T-cell (primary cell): ENCODE data around the gene PLXNA1. TPM values are rescaled to one million over a fixed set of nuclear protein-coding genes. Genes with fewer than 3 reads are reported as not detected.

Experiments used
- ATAC-seq, 4 experiments: fragments of 200-7000 bp in 3 of 4; fragments of 150-1000 bp in 1 of 4; cut with Tn5 transposase; replicated peaks in 1 of 4; 1 replicate in 3 of 4; 2 replicates in 1 of 4; pipeline ENCODE4 v1.10.0; 2021; ENCODE audit warnings: moderate library complexity in 3 of 4, mild to moderate bottlenecking in 2 of 4, moderate number of reproducible peaks in 1 of 4
- CTCF ChIA-PET, 2 donors: fragments of 300-600 bp; sonication (Branson Sonifier 250); formaldehyde crosslinking; loops; one replicate each; lab custom pipeline; 2022; ENCODE audit warnings: antibody characterized with exemption in 2 of 2; lab: Charles Lee
- POLR2A ChIA-PET, 2 donors: fragments of 300-600 bp; sonication (Branson Sonifier 250); formaldehyde crosslinking; loops; one replicate each; lab custom pipeline; 2022; ENCODE audit warnings: antibody characterized with exemption in 2 of 2; lab: Charles Lee
- DNase-seq, 35 experiments: peaks; one replicate each; pipeline versions ENCODE4 v3.0.0 to v3.0.0-alpha.2; 2013 to 2023
- H3K27ac ChIP-seq: one replicate; pipeline ENCODE4 v1.5.1; 2013; ENCODE audit warnings: low read length
- H3K27me3 ChIP-seq, 2 experiments: replicated peaks in 1 of 2; 1 replicate in 1 of 2; 2 replicates in 1 of 2; pipeline versions ENCODE4 v1.6.1 to v1.7.0; 2013; ENCODE audit warnings: low read length in 1 of 2, mixed read lengths in 1 of 2; ENCODE audit not compliant: control insufficient read depth in 2 of 2, insufficient read depth in 2 of 2; ENCODE audit errors: extremely low read depth in 1 of 2
- H3K36me3 ChIP-seq, 2 donors: 1 replicate in 1 of 2; 2 replicates in 1 of 2; pipeline versions ENCODE4 v1.6.1 to v1.7.0; 2013; ENCODE audit warnings: low read length in 1 of 2; ENCODE audit not compliant: control insufficient read depth in 2 of 2, insufficient read depth in 1 of 2; ENCODE audit errors: extremely low read depth in 1 of 2
- H3K4me1 ChIP-seq, 2 experiments: 1 replicate in 1 of 2; 2 replicates in 1 of 2; pipeline versions ENCODE4 v1.6.1 to v1.7.0; 2013; ENCODE audit warnings: low read length in 2 of 2, mixed read lengths in 1 of 2; ENCODE audit not compliant: insufficient read depth in 2 of 2, control insufficient read depth in 1 of 2; ENCODE audit errors: extremely low read depth in 1 of 2
- H3K4me3 ChIP-seq, 2 donors: 1 replicate in 1 of 2; 2 replicates in 1 of 2; pipeline versions ENCODE4 v1.5.1 to v1.7.0; 2013; ENCODE audit warnings: mild to moderate bottlenecking in 2 of 2, low read length in 1 of 2, moderate library complexity in 1 of 2; ENCODE audit not compliant: control insufficient read depth in 1 of 2; ENCODE audit errors: extremely low read depth in 1 of 2
- H3K9me3 ChIP-seq: 2 replicates; pipeline ENCODE4 v1.7.0; 2013
- H3K27ac Mint-ChIP-seq, 2 donors: one replicate each; pipeline ENCODE4 v1.8.0; 2020 to 2021; ENCODE audit warnings: mild to moderate bottlenecking in 2 of 2, mixed read lengths in 2 of 2
- H3K27me3 Mint-ChIP-seq, 2 donors: one replicate each; pipeline ENCODE4 v1.8.0; 2021 to 2022; ENCODE audit warnings: mixed read lengths in 2 of 2
- H3K36me3 Mint-ChIP-seq: one replicate; pipeline ENCODE4 v1.8.0; 2021; ENCODE audit warnings: mixed read lengths
- H3K4me1 Mint-ChIP-seq, 3 donors: one replicate each; pipeline ENCODE4 v1.8.0; 2020 to 2022; ENCODE audit warnings: mixed read lengths in 3 of 3, mild to moderate bottlenecking in 1 of 3
- H3K4me3 Mint-ChIP-seq, 3 donors: one replicate each; pipeline ENCODE4 v1.8.0; 2020 to 2022; ENCODE audit warnings: mild to moderate bottlenecking in 3 of 3, mixed read lengths in 3 of 3, moderate library complexity in 3 of 3
- H3K9me3 Mint-ChIP-seq, 3 donors: one replicate each; pipeline ENCODE4 v1.8.0; 2020 to 2022; ENCODE audit warnings: mixed read lengths in 3 of 3
- WGBS: methylation state at CpG from one replicate; pipeline ENCODE4 v1.1.5; 2013; ENCODE audit warnings: missing lambda C conversion rate; ENCODE audit not compliant: insufficient coverage; 5-methylcytosine and 5-hydroxymethylcytosine counted together
- total RNA-seq, 35 experiments: library from RNA in 6 of 35; stranded (reverse) in 6 of 35; fragments of 120-200 nt in 1 of 35; gene quantifications; one replicate each; pipeline versions ENCODE4 v1.2.1 to v1.2.4 and lab custom pipeline; 2013 to 2026

Gene PLXNA1
- total RNA-seq, 5 donors from 2014 or later (not counting 1 experiment from before 2014, with no cell fraction given): 10.9 to 16.9 (median 16.0) TPM

DNA sequence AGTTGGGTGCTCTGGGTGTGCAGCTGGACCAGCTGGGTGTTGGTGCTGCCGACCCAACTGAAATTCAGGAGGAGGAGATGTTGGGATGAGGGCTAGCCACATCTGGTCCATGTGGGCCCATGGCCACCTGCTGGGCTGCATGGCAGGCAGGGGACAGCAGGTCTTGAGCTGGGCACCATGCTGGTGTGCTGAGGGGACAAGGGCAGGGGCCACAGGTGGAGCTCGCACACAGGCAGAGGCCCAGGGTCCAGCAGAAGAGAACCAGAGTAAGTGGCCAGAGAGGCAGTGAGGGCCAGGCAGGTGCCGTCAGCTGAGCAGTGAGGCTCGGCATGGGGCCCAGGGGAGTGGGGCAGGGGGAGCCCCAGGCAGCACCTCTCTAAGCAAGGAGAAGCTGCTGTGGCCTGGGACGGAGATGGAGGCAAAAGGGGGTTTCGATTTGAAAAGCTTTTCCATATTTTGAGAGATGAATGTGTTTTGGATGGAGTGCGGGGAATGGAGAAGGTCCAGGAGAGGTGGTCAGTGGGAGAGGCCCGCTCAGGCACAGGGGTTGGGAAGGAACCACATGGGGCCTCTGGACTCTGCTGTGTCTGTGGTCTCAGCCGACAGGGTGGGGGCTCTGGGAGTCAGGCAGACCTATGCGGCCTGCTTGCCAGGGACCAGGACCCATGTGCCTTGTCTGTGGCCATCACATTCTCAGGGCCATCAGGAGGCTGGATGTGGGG lies 30.5 kb upstream of the PLXNA1 start:
- no peaks in the 10 kb centered on the region for H3K9me3 ChIP-seq
- ChIA-PET POLR2A (interaction anchor here in 1 of 2 donors (0.6 kb wide), 1 partner anchor 1112 kb away, joined by 3 read pairs; no protein-coding TSS in a partner anchor), CTCF (no interaction called here)
- ATAC-seq: no peak
- no peaks in the 10 kb centered on the region for H3K36me3 ChIP-seq
- no peak overlapping the region for H3K4me3 Mint-ChIP-seq
- no peaks in the 10 kb centered on the region for H3K9me3 Mint-ChIP-seq
- no peak overlapping the region for H3K27ac Mint-ChIP-seq
- H3K4me1 Mint-ChIP-seq: peaks cover 0 to 2% (median under 1%) of the 10 kb centered on the region in 3 donors
- no peaks in the 10 kb centered on the region for H3K4me1 ChIP-seq
- no peak overlapping the region for H3K4me3 ChIP-seq
- H3K36me3 Mint-ChIP-seq: peaks cover 15% of the 10 kb centered on the region
- H3K27me3 Mint-ChIP-seq: no peaks in the 10 kb centered on the region
- DNase-seq: no peak
- no peaks in the 10 kb centered on the region for H3K27me3 ChIP-seq
- WGBS: 95% methylated on average over 10 of the region's 10 CpGs
- H3K27ac ChIP-seq: no peak overlapping the region

DNA sequence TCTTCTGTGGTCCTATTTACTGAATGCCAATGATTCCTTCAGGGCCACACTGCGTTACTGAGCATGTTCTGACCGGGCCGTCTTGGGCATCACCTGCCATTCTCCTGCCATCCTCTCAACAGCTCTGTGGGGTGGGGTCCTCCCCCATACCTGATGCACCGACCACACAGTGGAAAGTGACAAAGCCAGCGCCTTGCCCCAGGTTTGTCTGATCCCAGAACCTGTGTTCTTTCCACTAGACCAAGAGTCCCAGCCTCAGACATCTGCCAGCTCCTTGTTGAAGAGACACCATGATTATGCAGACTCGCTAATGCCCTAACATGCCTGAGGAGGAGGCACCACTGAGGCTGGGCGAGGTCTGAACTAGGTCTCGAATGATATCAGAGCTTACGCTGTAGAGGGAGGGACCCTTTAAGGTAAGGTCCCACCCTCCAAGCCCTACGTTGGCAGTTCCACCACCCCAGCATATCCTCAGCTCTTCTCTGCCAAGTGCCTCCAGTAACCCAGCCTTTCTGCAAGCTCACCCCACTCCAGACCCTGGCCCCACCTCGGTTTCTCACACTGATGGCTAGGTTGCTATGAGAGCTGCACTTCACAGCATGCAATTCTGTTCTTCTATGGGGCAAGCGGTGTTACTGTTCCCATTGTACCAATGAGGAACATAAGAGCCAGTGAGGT lies 29.8 kb upstream of the PLXNA1 start:
- no peak for DNase-seq
- Histone ChIP-seq H3K27ac (no peak overlapping the region), H3K4me1 (no peaks in the 10 kb centered on the region), H3K36me3 (no peaks in the 10 kb centered on the region), H3K9me3 (no peaks in the 10 kb centered on the region), H3K27me3 (no peaks in the 10 kb centered on the region), H3K4me3 (no peak overlapping the region)
- 97% methylated on average over 8 of the region's 12 CpGs for WGBS
- ChIA-PET POLR2A (no interaction called here), CTCF (no interaction called here)
- H3K27ac Mint-ChIP-seq: no peak overlapping the region
- H3K4me3 Mint-ChIP-seq: no peak overlapping the region
- H3K36me3 Mint-ChIP-seq: peaks cover 17% of the 10 kb centered on the region
- no peaks in the 10 kb centered on the region for H3K27me3 Mint-ChIP-seq
- H3K9me3 Mint-ChIP-seq: no peaks in the 10 kb centered on the region
- no peak for ATAC-seq
- no peaks in the 10 kb centered on the region for H3K4me1 Mint-ChIP-seq

DNA sequence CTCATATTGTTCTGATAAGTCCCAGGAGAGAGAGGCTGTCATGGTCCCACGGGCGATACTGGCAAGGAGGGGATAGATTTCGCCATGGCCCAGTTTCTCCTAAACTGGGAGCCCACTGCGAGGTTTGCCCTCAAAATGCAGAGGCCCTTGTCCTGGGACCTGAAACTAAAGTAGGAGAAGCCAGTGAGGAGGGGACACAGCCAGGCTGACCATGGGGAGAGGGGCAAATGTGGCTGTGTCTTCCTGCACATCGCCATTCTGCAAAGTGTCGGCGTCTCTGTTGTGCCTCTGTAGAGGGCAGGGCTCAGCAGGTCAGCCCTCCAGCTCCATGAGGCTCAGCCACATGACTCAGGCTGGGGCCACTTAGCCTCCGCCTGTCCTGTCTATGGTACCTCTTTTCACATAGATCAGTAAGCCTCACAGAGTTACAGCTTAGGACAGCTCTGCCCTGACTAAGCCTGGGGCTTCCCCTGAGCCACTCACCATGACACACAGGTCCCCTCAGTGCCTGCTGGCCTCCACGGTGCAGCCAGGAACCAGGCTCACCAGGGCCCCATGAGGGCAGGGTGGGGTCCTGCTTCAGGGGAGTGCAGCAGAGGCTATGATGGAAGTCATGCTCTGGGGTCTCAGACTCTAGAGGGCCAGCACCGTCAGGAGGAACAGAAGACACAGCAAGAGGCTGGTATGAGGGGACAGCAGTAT lies 28.6 kb upstream of the PLXNA1 start:
- peaks cover 13% of the 10 kb centered on the region for H3K36me3 Mint-ChIP-seq
- no peaks in the 10 kb centered on the region for H3K4me1 ChIP-seq
- no peaks in the 10 kb centered on the region for H3K27me3 Mint-ChIP-seq
- H3K27ac Mint-ChIP-seq: no peak overlapping the region
- no peak overlapping the region for H3K4me3 Mint-ChIP-seq
- no peak overlapping the region for H3K4me3 ChIP-seq
- ChIA-PET CTCF (no interaction called here), POLR2A (no interaction called here)
- ATAC-seq (peak in 1 of 4 experiments; percentile 32), DNase-seq (no peak)
- no peaks in the 10 kb centered on the region for H3K4me1 Mint-ChIP-seq
- H3K27ac ChIP-seq: no peak overlapping the region
- H3K36me3 ChIP-seq: no peaks in the 10 kb centered on the region
- H3K27me3 ChIP-seq: no peaks in the 10 kb centered on the region
- no peaks in the 10 kb centered on the region for H3K9me3 Mint-ChIP-seq
- 95% methylated on average over 10 of the region's 10 CpGs for WGBS
- no peaks in the 10 kb centered on the region for H3K9me3 ChIP-seq

DNA sequence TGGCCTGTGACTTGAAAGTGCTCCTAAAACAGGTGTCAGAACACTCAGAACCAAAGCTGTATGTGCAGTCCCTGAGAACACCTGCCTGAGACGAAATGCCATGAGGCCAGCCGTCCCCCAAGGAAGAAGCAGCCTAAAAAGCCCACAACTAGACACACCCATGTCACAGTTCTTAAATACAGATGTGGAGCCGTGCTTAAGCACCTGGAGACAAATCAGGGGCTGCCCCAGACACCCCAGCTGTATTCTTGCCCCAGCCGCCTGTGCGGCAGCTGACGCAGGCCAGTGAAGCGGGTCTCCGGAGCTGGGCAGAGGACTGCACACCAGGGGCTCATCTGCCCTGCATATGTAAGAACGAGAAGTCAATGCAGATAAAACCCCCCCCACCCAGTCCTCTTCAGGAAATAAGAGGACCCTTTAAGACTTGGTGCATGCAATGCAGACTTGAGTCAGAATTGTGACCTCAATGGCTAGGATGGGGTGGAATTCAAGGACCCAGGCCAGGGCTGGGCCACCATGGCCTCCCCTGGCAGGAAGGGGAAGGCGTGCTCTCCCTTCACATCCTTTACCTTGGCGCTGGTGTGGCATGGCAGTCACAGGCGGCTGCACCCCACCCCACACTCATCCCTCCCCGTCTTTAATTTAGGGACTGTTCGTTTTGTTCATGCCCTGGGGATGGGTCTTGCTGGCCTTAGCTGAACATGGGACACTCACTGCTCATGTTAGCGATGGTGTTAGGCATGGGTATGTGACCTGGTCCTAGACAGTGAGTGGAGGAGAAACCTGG lies 27.7 kb upstream of the PLXNA1 start:
- ATAC-seq (no peak), DNase-seq (no peak)
- Histone ChIP-seq H3K27ac (no peak overlapping the region), H3K9me3 (no peaks in the 10 kb centered on the region), H3K4me1 (no peaks in the 10 kb centered on the region), H3K4me3 (no peak overlapping the region), H3K27me3 (no peaks in the 10 kb centered on the region), H3K36me3 (no peaks in the 10 kb centered on the region)
- no peaks in the 10 kb centered on the region for H3K9me3 Mint-ChIP-seq
- H3K36me3 Mint-ChIP-seq: peaks cover 16% of the 10 kb centered on the region
- no peak overlapping the region for H3K4me3 Mint-ChIP-seq
- no peaks in the 10 kb centered on the region for H3K4me1 Mint-ChIP-seq
- ChIA-PET CTCF (no interaction called here), POLR2A (no interaction called here)
- H3K27me3 Mint-ChIP-seq: no peaks in the 10 kb centered on the region
- 82% methylated on average over 7 of the region's 15 CpGs for WGBS
- no peak overlapping the region for H3K27ac Mint-ChIP-seq

DNA sequence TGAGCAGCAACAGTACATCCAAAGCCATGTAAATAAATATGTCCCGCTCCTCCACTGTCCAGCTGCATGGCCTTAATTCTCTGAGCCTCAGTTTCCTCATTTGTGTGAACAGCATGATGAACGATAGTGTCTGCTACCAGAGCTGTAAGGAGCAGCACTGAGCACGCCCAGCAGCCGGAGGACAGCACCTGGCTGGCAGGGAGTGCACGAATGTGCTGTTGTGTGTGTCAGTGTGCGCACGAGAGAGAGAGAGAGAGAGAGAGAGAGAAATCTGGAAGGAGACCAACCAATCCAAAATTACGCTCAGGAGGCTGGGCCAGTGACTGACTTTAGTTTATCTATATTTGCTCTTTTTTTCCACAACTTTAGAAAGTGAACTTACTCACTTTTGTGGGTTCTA lies 26.6 kb upstream of the PLXNA1 start:
- CTCF ChIA-PET: no interaction called here

More for the DNA sequence above, 26.6 kb upstream of the PLXNA1 start:
- DNase-seq: no peak
- whole genome bisulfite sequencing: 82% methylated on average over 7 of the region's 8 CpGs
- Mint-ChIP-seq H3K27ac (no peak overlapping the region), H3K4me1 (no peaks in the 10 kb centered on the region), H3K36me3 (peaks cover 21% of the 10 kb centered on the region), H3K9me3 (no peaks in the 10 kb centered on the region), H3K27me3 (no peaks in the 10 kb centered on the region), H3K4me3 (no peak overlapping the region)
- no peaks in the 10 kb centered on the region for H3K36me3 ChIP-seq
- H3K9me3 ChIP-seq: no peaks in the 10 kb centered on the region
- ATAC-seq: no peak
- H3K4me1 ChIP-seq: no peaks in the 10 kb centered on the region
- no peak overlapping the region for H3K4me3 ChIP-seq
- POLR2A ChIA-PET: no interaction called here
- no peaks in the 10 kb centered on the region for H3K27me3 ChIP-seq
- H3K27ac ChIP-seq: no peak overlapping the region
